Neural cell (in vitro differentiated cells): ENCODE measurements around the gene DDI1. TPM values are rescaled to one million over a fixed set of nuclear protein-coding genes. Genes with fewer than 3 reads are reported as not detected.

Source experiments
- polyA plus RNA-seq: library from polyadenylated mRNA; depleted of rRNA; stranded (reverse); fragments of >200 nt; gene quantifications from 2 replicates; pipeline ENCODE4 v1.2.3, GENCODE V29; 2014

Gene DDI1
- polyA plus RNA-seq, 1 donor from 2014 or later, result not detected

Other genes starting within 250 kb of the DDI1 start
- gene PDGFD, start 127.5 kb downstream of the DDI1 start, polyA plus RNA-seq, result 1.0 and 1.3 TPM in 2 replicates